C1 segment of cervical spinal cord (tissue), 14 donors: ENCODE measurements around the gene ADH1C.
"Not testable (repeated sequence)": the region's sequence is repeated elsewhere in the genome, so short reads cannot be mapped to it uniquely, and the experiment has no call there.

ENCODE experiments used
- DNase-seq, 14 donors: peaks; one replicate each; lab custom pipeline; 2025; lab: John Stamatoyannopoulos, UW

Gene ADH1C

DNA sequence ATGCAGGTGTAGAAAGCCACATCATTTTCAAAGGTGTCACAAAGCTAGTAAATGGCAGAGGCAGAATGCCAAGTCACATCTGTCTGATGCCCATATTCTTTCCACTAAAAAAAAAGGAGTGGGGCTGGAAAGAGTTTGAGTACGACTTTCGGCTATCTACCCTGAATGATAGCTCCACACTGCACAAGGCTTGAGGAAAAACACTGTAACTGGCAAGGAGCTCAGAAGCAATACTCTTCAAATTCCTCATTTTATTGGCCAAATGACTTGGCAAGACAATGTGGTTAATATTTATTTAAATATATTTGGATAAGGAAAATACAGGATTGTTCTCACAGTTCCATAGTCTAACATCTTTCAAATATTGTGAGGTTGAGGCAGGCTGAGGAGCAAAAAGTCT is 5.4 kb upstream of the ADH1C start:
- no peak for DNase-seq

DNA sequence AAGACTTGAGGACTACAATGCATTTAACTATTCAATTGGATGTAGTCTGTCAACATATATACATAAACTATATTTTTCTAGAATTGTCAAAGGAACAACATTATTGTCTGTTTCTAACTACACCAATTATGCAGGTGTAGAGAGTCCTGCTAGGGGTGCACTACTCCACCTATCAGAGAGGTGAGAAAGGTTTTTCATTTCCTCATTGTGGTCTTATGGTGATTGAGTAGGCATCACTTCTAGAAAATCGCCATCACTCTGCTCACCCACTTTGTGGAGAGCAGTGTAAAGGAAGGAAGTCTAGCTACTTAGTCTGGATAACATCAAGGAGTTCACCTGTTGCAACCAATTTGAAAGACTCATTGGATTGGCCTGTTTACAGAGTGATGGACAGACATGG is 4.4 kb upstream of the ADH1C start:
- DNase-seq = no peak

DNA sequence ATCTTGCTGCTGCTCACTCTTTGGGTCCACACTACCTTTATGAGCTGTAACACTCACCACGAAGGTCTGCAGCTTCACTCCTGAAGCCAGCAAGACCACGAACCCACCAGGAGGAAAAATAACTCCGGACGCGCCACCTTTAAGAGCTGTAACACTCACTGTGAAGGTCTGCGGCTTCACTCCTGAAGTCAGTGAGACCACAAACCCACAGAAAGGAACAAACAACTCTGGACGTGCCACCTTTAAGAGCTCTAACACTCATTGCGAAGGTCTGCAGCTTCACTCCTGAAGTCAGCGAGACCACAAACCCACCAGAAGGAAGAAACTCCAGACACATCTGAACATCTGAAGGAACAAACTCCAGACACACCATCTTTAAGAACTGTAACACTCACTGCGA is 3.6 kb upstream of the ADH1C start:
- DNase-seq = not testable (repeated sequence)

DNA sequence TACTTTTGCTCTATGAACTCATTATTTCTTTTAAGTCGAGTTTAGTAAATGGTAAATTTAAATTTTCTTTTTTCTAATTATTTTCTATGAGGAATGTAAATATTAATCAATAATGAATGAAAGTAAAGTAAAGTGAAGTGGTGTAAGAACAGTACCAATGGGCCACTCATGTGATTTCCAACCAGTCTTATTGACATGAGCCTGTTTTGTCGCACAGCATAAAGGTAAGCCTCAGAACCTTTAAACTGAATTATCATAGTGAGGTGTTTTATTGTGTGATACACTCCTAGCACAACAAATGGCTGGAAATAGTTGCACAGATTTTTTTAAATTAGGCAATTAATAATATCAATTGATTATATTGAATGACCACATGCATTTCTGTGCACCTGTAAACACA is 1.1 kb downstream of the ADH1C start:
- DNase-seq = no peak

DNA sequence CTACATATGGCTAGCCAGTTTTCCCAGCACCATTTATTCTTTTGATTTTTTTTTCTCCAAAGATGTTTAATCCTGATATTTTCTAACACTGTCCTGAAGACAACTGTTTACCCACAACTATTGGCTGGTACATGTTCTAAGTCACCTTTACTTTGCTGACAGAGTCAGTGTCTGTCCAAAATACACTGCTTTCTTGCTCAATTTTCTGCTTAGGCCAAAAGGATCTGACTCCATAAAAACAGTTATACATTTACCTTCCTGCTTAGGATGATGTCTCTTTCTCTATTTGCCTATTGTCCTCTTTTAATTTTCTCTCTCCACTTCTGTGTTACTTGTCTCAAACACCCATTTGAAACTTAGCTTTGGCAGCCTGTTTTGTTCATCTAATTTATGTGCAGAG is 3.2 kb downstream of the ADH1C start:
- no peak for DNase-seq

DNA sequence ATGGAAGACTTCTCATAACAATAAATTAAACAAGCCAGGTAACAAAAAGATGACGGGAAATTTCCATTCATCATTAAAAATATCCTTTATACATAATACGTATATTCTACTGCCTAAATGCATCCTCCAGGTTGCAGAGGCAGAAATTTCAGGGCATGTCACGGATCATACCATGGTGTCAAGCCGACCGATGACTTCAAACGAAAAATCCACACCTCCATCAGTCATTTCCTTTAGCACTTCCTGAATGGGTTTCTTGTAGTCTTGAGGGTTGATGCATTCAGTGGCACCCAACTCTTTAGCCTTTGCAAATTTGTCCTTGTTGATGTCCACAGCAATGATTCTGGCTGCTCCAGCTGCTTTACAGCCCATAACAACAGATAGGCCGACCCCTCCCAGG is 9.9 kb downstream of the ADH1C start:
- not testable (repeated sequence) for DNase-seq

DNA sequence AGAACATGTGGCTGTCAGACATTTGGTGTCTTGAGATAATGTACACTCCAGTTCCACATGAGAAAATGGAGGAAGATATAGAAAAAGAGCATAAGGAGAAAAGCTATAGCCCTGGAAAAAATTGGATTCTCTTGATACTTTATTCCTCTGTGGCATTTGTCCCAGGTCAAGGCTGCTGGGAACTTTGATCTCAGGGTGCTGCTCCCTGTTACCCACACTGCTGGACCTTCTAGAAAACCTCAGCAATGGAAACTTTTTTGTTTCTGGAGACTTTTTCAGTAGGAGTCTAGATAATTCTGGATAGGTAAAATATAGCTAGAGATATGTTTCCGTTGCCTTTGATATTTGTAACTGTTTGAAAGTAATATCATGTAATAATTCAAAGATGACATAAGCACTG is 11.1 kb downstream of the ADH1C start:
- no peak for DNase-seq

DNA sequence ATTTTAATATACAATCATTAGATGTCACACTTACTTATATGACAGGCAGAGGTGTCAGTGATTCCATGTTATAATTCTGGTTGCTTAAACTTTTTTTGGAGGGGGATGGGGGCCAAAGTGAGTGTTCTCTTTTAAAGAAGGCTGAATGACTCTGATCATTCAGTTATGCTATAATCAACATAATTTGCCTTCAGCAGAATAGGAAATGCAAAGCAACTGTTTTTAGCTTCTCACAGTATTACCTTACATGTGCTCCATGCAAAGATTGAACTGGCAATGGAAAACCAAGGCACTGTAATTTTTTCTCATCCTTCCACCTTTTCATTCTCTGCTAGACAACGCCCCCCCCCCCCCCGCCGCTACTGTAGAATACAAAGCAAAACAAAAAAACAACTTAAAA is 13.4 kb downstream of the ADH1C start:
- DNase-seq = no peak

DNA sequence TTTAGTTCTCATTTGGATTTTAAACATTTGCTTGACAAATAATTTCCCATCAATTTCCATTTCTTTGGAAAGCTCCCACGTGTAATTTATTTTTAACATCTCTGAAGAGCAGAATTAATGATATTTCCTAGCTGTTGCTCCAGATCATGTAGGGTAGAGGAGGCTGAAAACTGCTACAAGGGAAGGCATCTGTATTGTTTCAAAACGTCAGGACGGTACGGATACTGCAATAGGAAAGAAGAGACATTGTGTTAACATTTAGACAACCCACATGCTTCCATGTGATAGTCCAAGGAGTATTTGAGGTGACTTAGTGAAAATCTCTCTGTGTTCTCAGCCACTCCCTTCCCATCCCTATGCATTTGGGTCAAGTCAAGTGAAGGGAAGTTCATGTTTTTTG is 16.0 kb downstream of the ADH1C start:
- no peak for DNase-seq

DNA sequence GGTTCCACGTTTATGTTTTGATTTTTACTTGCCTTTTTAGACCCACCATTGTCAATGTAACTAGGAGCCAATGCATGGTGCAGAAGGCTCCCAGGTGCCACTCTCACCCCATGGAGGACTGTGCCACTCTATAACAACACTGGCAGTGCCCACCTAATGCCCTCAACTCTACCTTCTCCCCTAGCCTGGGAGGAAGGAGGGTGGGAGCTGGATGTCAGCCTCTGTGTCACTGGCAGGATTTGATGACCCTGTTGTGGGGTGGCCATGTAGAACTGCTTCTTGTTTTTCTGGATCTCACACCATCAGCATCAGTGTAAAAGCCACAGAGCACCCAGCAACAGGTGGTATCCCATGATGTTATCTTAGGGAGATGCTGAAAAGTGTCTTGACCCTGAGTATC is 17.7 kb downstream of the ADH1C start:
- no peak for DNase-seq

DNA sequence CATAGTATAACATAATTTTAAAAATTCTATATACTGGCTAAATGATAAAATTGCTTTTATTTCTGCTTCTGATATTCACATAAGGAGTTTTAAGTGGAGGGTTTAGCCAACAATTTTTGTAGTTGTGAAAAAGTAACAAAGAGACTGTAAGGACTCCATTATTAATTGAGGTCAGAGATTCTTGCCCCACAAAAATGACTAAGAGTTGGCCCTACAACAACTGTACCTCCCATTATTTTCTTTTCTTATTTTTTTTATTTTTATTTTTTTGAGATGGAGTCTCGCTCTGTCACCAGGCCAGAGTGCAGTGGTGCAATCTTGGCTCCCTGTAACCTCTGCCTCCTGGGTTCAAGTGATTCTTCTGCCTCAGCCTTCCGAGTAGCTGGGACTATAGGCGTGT is 21.9 kb downstream of the ADH1C start:
- no peak for DNase-seq

DNA sequence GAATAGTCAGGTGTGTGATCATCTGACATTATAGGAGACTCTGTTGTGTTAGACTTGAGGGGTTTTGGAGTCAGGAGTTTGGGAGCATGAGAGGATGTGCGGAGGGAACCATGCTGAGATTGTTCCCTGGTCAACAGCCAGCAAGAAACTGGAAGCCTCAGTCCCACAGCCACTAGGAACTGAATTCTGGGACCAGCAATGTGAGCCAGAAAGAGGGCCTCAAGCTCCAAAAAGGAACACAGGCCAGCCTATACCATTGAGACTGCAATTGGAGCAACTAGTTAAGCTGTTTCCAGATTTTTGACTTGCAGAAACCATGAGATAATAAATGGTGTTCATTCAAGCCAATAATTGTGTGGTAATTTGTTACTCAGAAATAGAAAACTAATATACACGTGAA is 22.7 kb downstream of the ADH1C start:
- no peak for DNase-seq

DNA sequence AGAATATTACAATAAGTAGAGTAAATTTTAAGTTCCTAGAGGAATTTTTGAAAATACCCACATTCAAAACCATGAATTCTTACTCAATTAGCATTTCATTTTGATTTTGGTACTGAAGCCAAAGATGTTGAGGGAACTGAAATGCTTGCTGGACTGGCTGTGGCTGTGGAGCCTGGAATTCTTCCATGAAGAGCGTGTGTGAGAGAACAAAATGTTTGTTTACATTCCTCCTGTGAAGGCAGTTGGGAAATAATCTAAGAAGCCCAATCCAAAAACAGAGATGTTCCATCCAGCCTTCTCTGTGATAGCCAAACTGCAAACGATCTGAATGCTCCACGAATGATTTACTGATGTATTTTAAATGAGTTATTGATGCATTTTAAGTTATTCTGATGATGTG is 27.6 kb downstream of the ADH1C start:
- no peak for DNase-seq

DNA sequence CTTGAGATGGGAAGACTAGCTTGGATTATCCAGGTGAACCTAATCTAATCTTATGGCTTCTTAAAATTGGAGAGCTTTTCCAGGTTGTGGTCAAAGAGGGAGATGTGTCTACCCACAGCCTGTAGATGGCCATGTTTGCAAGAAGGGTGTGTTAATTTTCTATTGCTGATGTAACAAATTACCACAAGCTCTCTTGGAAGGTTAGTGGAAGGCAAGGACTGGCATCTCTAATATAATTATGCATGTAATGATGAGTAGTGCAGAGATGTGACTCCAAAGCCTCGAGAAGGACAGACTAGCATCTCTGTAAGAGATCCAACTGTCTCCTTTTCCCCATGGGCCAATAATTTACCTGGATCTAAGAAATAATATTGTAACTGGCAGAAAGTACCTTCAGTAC is 28.2 kb downstream of the ADH1C start:
- no peak for DNase-seq

DNA sequence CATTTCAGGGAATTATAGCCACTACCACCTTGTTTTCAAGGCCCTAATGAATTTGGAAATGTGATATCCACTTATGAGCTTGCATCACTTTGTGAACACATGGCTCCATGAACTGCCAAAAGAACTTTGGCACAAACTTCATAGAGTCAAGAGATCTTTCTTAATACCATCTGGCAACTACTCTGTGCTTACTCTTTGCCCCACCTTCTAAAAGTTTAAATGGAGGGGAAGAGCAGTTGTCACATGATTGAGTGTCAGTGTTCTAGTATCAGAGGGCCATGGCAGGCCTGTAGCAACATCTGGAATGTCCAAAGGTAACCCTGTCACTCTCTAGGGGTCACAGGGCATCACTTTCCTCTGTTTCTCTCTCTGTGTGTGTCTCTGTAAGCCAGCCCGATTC is 28.8 kb downstream of the ADH1C start:
- DNase-seq = no peak

DNA sequence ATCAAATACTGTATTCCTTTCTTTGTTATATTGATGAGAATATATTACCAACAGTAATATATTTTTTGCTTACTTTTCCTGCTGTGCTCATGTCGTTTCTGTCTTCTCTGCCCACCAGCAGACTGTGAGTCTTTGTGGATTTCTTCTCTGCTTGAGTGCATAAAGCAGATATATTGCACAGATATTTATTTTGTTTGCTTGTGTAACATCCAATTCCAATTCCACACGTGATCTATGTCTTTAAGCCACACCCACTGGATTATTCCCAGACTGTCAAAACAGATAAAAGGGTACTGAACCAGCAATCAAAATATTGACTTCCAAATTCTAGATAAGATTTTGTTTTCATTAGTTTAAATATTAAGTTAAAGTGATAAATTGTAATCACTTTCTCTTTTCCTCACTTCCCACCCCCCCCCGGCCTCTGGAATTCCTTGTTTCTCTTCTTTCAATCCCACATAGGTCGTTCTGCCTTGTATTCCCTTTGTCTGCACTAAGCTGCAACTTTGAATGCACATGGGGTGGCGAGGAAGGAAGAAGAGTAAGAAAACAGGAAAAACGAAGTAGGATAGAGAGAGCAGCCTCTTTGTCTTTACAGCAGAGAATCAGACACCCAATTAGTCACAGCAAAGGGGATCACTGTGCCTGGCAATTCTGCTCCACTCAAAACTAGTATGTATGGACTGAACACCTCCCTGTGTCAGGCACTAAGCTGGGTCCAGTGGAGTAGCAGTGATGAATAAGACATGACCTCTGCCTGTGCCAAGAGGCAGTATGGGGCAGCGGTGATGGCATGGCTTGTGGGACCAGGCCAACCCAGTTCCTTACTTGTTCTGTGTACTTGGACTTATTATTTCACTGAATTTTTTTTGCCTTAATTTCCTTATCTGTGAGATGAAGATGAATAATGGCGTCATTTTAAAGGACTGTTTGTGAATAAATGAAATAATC is 31.0 kb downstream of the ADH1C start, which contains the start of gene ADH1B:
Gene ADH1B (minus strand): TSS at position 161 of the 951 bp plus-strand sequence. CDS start 70 bp downstream, at position 91.
- no peak for DNase-seq

DNA sequence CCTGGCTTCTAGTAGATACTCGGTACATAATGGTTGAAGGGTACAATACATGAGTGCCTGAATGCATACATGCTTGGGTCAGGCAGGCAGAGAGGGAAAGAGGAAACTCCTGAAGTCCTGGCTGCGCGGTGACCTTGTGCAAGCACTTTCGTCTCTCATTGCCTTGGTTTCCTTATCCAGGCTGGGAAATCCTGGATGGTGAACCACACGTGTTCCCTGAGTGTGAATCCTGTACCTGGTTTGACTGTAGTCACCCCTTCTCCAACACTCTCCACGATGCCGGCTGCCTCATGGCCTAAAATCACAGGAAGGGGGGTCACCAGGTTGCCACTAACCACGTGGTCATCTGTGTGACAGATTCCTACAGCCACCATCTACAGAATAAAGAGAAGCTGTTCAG is 34.7 kb downstream of the ADH1C start:
- DNase-seq = not testable (repeated sequence)

DNA sequence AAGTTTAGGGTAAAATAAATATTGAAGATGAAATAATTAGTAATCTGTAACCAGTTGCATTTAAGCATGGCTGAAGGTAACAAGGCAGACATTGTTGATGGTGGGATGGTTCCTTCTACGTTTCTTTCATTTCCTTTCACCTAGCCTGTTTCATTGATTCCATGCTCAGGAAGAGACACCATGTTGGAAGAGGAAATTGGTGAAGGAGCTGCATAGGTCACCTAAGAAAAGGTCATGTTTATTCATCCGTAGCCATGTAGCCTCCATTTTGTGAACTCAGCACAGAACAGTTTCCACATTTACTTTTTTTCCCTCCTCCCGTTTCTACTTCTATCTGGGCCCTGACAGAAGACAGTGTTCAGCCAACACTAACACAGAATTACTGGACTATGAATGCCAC is 35.2 kb downstream of the ADH1C start:
- DNase-seq = no peak

DNA sequence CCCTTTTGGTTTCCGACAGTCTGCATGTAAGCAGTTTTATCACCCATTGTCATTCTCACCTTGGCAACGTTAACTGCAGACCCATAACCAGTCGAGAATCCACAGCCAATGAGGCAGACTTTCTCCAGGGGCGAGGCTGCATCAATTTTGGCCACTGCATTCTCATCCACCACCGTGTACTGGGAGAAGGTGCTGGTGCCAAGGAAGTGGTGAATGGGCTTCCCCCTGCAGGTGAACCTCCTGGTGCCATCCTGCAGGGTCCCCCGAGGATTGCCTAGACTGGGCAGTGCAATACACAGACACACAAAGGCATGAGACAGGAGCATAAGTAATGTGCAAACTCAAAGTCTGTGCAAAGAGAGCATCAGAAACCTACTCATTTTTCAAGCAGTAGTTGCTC is 36.7 kb downstream of the ADH1C start:
- no peak for DNase-seq

DNA sequence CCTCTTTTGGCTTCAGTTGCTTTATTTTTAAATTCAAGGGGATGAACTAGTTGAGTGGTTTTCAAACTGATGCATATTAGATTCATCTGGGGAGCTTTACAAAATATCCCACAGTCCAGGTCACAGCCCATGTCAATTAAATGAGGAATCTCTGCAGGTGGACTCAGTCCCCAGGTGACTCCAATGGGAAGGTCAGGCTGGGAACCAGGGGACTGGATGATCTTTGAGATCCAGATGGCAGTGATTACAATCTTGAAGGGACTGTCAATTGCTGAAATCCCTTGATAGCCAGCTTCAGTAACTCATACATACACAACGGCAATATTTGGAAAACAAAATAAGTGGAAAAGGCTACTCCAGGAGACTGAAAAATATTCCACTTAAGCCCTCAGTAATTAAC is 38.3 kb downstream of the ADH1C start:
- no peak for DNase-seq

DNA sequence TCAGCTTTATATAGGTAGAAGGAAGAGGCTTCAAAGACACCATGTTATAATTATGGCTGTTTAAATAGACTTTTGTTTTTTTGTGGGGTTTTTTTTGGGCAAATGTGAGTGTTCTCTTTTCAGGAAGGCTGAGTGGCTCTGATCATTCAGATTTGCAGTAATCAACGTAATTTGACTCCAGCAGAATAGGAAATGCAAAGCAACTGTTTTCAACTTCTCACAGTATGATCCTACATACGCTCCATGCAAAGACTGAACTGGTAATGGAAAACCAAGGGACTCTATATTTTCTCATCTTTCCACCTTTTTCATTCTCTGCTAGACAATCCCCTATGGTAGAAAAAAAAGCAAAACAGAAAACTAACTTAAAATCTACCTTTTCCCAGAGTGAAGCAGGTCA is 42.2 kb downstream of the ADH1C start:
- no peak for DNase-seq

DNA sequence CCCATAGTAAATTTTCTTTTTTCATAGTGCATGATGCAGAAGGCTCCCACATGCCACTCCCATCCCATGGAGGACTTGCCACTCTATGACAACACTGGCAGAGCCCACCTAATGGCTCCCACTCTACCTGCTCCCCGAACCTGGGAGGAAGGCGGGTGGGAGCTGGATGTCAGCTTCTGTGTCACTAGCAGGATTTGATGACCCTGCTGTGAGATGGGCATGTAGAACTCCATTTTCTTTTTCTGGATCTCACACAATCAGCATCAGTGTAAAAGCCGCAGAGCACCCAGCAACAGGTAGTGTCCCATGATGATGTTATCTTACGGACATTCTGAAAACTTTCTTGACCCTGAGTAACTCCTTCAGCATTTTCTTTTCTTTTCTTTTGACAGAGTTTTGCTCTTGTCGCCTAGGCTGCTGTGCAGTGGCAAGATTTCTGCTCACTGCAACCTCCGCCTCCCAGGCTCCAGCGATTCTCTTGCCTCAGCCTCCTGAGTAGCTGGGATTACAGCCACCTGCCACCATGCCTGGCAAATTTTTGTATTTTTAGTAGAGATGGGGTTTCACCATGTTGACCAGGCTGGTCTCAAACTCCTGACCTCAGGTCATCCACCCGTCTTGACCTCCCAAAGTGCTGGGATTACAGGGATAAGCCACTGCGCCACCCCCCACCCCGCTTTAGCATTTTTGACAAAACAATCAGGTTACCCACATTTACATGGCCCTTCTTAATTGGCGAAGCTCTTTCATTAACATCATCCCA is 46.7 kb downstream of the ADH1C start:
- no peak for DNase-seq
